NK-92 treated with Interleukin-12 subunit alpha and Interleukin-12 subunit beta, amount 100 ng/mL, for 24 hours (cell line): ENCODE data around the gene CD80.

Source experiments
- DNase-seq: peaks from one replicate; lab custom pipeline; 2025; lab: John Stamatoyannopoulos, UW

Gene CD80

DNA sequence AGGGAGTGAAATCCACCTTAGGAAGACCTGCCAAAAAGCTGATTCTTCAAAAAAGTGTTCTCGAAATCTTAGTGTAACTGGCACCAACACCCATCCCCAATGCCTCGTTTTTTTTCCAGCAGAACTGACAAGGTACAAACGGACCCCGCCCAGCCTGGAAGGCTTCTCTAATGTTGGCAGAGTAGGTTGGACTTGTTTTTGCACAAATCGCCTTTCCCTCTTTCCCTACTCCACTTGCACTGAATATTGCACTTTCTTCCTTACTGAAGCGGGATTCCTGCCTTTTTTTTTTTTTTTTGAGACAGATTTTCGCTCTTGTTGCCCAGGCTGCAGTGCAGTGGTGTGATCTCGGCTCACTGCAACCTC lies 61.6 kb downstream of the CD80 start:
- no peak for DNase-seq

DNA sequence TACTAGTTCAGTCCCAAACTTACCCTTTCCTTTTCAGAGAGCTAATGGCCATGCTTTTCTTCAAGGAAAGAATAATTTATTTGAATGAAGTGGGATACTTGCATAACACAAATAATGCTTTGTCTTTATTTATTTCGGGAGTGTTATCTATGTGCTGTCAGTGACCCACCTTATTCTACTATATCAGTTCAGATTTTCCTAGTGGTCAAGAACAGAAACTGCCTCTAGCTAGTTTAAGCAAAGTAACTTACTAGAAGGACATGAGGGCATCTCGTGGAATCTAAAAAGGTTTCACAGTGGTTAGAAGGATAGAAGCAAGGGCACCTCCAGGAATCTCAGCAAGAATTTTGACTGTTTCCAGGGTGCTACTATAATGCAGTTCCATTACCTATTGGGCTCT lies 64.8 kb downstream of the CD80 start:
- no peak for DNase-seq

DNA sequence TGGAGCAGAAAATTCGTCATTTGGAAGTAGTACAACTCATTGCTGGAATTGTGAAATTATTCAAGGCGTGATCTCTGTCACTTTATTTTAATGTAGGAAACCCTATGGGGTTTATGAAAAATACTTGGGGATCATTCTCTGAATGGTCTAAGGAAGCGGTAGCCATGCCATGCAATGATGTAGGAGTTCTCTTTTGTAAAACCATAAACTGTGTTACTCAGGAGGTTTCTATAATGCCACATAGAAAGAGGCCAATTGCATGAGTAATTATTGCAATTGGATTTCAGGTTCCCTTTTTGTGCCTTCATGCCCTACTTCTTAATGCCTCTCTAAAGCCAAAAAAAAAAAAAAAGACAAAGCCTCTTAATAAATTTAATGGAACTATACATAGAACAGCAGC lies 66.6 kb downstream of the CD80 start:
- DNase-seq = no peak

DNA sequence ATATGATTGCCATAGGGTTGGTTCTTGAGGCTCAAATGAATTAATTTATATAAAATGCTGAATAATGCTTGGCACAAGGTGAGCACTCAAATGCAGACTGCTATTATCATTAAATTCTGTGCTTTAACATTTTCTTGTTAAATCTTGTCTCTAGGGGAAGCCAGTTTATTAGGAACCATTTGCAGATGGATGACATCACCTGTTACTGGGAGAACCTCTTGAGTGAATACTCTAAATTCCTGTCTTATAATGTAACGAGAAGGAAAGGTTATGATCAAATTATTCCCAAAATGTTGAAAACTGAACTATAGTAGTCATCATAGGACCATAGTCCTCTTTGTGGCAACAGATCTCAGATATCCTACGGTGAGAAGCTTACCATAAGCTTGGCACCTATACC lies 67.3 kb downstream of the CD80 start:
- DNase-seq = no peak

DNA sequence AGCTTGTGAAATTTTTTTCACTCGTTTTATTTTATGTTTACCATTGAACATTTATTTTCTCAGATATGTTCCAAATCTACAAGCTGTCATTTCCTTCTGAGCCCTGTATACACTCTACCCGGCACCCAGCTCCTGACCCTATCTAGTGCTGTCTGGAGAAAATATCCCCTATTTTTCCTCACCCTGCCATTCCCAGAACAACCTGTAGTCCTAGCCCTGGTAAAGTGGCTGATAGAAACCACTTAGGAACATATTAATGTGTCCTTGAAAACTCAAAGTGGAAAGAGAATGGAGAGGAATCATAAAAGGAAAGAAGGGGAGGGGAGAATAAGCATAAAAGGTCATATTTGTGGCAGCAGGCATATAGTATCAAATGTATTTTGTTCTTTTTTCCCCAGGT lies 69.3 kb downstream of the CD80 start:
- no peak for DNase-seq

DNA sequence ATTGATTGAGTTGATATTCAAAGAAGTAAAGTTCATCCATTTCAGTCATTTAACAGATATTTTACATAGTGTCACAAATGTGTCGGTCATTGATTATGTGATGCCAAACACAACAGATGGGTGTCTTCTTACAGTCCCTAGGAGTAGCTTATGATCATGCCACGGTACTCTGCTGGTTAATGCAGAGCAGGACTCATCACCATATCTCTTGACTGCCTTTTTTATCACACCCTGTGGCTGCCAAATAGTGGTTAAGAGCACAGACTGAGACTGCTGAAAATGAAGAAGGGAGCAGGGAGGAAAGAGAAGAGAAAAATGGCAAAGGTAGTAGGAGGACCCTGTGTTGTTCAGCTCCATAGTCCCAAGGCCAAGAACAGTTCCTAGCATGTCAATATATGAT lies 73.9 kb downstream of the CD80 start:
- no peak for DNase-seq

DNA sequence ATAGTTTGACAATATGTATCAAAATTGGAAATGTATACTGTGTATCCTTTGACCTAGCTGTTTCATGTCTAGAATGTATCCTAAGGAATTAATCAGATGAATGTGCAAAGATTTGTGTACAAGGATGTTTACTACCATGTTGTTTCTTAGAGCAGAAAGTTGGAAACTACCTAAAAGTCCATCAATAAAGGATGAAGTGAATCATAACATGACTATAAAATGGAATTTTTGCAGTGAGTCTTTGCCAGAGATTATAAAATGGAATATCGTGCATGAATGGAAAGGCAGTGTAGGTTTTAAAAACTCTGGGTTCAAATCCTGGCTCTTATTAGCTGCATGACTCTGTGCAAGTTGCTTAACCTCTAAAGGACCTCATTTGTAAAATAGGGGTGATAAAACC lies 76.3 kb downstream of the CD80 start:
- no peak for DNase-seq

DNA sequence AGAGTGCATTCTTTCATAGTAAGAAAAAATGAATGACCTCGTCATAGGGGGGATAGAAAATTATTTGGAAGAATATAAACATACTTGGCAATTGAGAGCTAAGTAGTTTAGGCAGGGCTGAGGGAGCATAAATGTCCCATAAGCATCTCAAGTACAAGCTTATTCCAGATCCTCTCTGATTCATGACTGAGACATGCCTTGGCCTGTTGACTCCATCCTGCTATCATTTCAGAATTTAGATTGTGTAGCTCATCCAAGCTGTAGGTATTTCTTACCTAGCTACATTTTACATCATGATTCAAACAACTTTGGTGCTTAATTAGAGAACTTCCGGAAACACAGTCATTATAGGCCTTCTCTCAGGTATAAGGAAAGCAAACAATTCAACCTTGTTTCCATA lies 78.3 kb downstream of the CD80 start:
- DNase-seq = no peak
